COR-L47 (cell line): ENCODE data around the gene CFAP73.
"Not testable (repeated sequence)": the region's sequence is repeated elsewhere in the genome, so short reads cannot be mapped to it uniquely, and the experiment has no call there.

Experiments used
- DNase-seq: peaks from one replicate; lab custom pipeline; 2025; lab: John Stamatoyannopoulos, UW

The CFAP73 gene

GRCh38 chr12:113149361-113150150 is at the start of gene CFAP73:
Gene CFAP73, plus strand, starts transcription at chr12:113149724. Its CDS starts 134 bp downstream, at chr12:113149858.
- DNase-seq, result peak; percentile 78

- no peak for DNase-seq
Observed at GRCh38 chr12:113099764-113100163, 49.8 kb upstream of the CFAP73 start.

- DNase-seq, result no peak
Observed at GRCh38 chr12:113101751-113102150, 47.8 kb upstream of the CFAP73 start.

- no peak for DNase-seq
Observed at GRCh38 chr12:113102811-113103210, 46.7 kb upstream of the CFAP73 start.

- DNase-seq, result peak; percentile 51
Observed at GRCh38 chr12:113103756-113104450, 45.6 kb upstream of the CFAP73 start.

GRCh38 chr12:113104953-113105510 is 44.5 kb upstream of the CFAP73 start:
- no peak for DNase-seq

- no peak for DNase-seq
Observed at GRCh38 chr12:113105606-113106271, 43.8 kb upstream of the CFAP73 start.

- DNase-seq, result no peak
Observed at GRCh38 chr12:113106361-113106760, 43.2 kb upstream of the CFAP73 start.

- no peak for DNase-seq
Observed at GRCh38 chr12:113108308-113108707, 41.2 kb upstream of the CFAP73 start.

GRCh38 chr12:113109360-113109759 is 40.2 kb upstream of the CFAP73 start:
- no peak for DNase-seq

- DNase-seq, result no peak
Observed at GRCh38 chr12:113109872-113110599, 39.5 kb upstream of the CFAP73 start.

- DNase-seq, result no peak
Observed at GRCh38 chr12:113111247-113111646, 38.3 kb upstream of the CFAP73 start.

- no peak for DNase-seq
Observed at GRCh38 chr12:113112043-113112899, 37.3 kb upstream of the CFAP73 start.

GRCh38 chr12:113113397-113113796 is 36.1 kb upstream of the CFAP73 start:
- no peak for DNase-seq

- DNase-seq, result no peak
Observed at GRCh38 chr12:113114447-113115178, 34.9 kb upstream of the CFAP73 start.

GRCh38 chr12:113115455-113116126 is 33.9 kb upstream of the CFAP73 start:
- no peak for DNase-seq

- no peak for DNase-seq
Observed at GRCh38 chr12:113116875-113117274, 32.6 kb upstream of the CFAP73 start.

- not testable (repeated sequence) for DNase-seq
Observed at GRCh38 chr12:113117684-113118083, 31.8 kb upstream of the CFAP73 start.

- DNase-seq, result no peak
Observed at GRCh38 chr12:113118142-113118541, 31.4 kb upstream of the CFAP73 start.
